A549 (cell line): ENCODE results near the gene NUP62. TPM values are rescaled to one million over a fixed set of nuclear protein-coding genes. Genes with fewer than 3 reads are reported as not detected.
A peak's percentile ranks its signal among the peaks of the same experiment; 100 is the strongest.

Experiments used
- ATAC-seq, 2 experiments: fragments of 200-7000 bp in 1 of 2; fragments of >200 bp in 1 of 2; cut with Nextera tagmentation in 1 of 2; cut with Tn5 transposase in 1 of 2; 3 replicates each; pipeline versions ENCODE4 v1.8.0 to v1.9.1; 2018 to 2020; ENCODE audit warnings: mild to moderate bottlenecking in 1 of 2, moderate library complexity in 1 of 2
- CTCF ChIA-PET: fragments of 300-600 bp; sonication (Branson Sonifier 250); formaldehyde crosslinking; extraction: SDS; loops from one replicate; lab custom pipeline; 2021; ENCODE audit warnings: antibody characterized with exemption, inconsistent platforms; lab: Yijun Ruan, JAX
- POLR2A ChIA-PET: fragments of 350-600 bp; formaldehyde crosslinking; extraction: SDS; loops from one replicate; lab custom pipeline; 2021; ENCODE audit warnings: antibody characterized with exemption, inconsistent platforms; lab: Yijun Ruan, JAX
- DNase-seq, 2 experiments: peaks; one replicate each; pipeline versions ENCODE4 v3.0.0 to v3.0.0-alpha.2; 2011 to 2016; ENCODE audit warnings: low read depth in 1 of 2, low spot score in 1 of 2
- FAIRE-seq: peaks from 2 replicates; lab custom pipeline; 2011; peaks lifted over from hg19 to GRCh38; lab: Jason Lieb, UNC
- H3K27ac ChIP-seq, 2 experiments: fragments of >200 bp; sonication (Bioruptor Twin); formaldehyde crosslinking; 3 replicates each; pipeline ENCODE4 v1.5.1; 2016 to 2017
- H3K4me1 ChIP-seq: fragments of >200 bp; sonication (Bioruptor Twin); formaldehyde crosslinking; 3 replicates; pipeline ENCODE4 v1.6.1; 2016
- H3K4me2 ChIP-seq: fragments of >200 bp; sonication (Bioruptor Twin); formaldehyde crosslinking; 3 replicates; pipeline ENCODE4 v1.6.1; 2016
- H3K4me3 ChIP-seq: fragments of >200 bp; sonication (Bioruptor Twin); formaldehyde crosslinking; 3 replicates; pipeline ENCODE4 v1.5.1; 2016
- H3K9me3 ChIP-seq: fragments of >200 bp; sonication (Bioruptor Twin); formaldehyde crosslinking; 3 replicates; pipeline ENCODE4 v1.6.1; 2016
- ATOH8 ChIP-seq: fragments of 250-450 bp; sonication (Bioruptor Pico); IDR thresholded peaks from 2 replicates; pipeline ENCODE4 v1.5.0; 2020; ENCODE audit warnings: low read depth, mild to moderate bottlenecking, moderate library complexity
- CBX2 ChIP-seq: fragments of 200-600 bp; sonication (generic); IDR thresholded peaks from 2 replicates; pipeline ENCODE4 v1.6.1; 2016; ENCODE audit warnings: low read depth, mild to moderate bottlenecking, borderline replicate concordance
- EHF ChIP-seq: fragments of 250-450 bp; sonication (Bioruptor Pico); IDR thresholded peaks from 2 replicates; pipeline ENCODE4 v1.5.0; 2020; ENCODE audit warnings: mild to moderate bottlenecking
- ELK1 ChIP-seq: fragments of 150-350 bp; IDR thresholded peaks from 2 replicates; pipeline ENCODE4 v1.6.1; 2014; ENCODE audit warnings: low read depth, mild to moderate bottlenecking, low read length
- FOSL2 ChIP-seq, 2 experiments: fragments of 450-650 bp in 1 of 2; fragments of >200 bp in 1 of 2; sonication (Bioruptor Twin) in 1 of 2; formaldehyde crosslinking; IDR thresholded peaks; 2 replicates each; pipeline versions ENCODE4 v1.5.0 to v1.6.1; 2016 to 2020; ENCODE audit warnings: mild to moderate bottlenecking in 1 of 2, moderate library complexity in 1 of 2
- FOXS1 ChIP-seq: fragments of 250-450 bp; sonication (Bioruptor Pico); IDR thresholded peaks from 2 replicates; pipeline ENCODE4 v1.5.0; 2020; ENCODE audit warnings: mild to moderate bottlenecking, moderate library complexity
- GATA3 ChIP-seq: IDR thresholded peaks from 2 replicates; pipeline ENCODE4 v1.6.1; 2012; ENCODE audit warnings: borderline replicate concordance
- HDAC2 ChIP-seq: fragments of 200-600 bp; sonication (generic); IDR thresholded peaks from 2 replicates; pipeline ENCODE4 v1.6.1; 2016
- HOXB13 ChIP-seq: fragments of 250-450 bp; sonication (Bioruptor Pico); IDR thresholded peaks from 2 replicates; pipeline ENCODE4 v1.5.0; 2020; ENCODE audit warnings: low read depth, mild to moderate bottlenecking, moderate library complexity
- KDM5A ChIP-seq: fragments of 200-600 bp; sonication (generic); IDR thresholded peaks from 2 replicates; pipeline ENCODE4 v1.6.1; 2016; ENCODE audit warnings: antibody characterized with exemption, mild to moderate bottlenecking
- MAFK ChIP-seq: fragments of 450-650 bp; IDR thresholded peaks from 2 replicates; pipeline ENCODE4 v1.6.1; 2014; ENCODE audit not compliant: partially characterized antibody
- MAX ChIP-seq: IDR thresholded peaks from 2 replicates; pipeline ENCODE4 v1.6.1; 2012
- MAZ ChIP-seq: fragments of 150-350 bp; IDR thresholded peaks from 2 replicates; pipeline ENCODE4 v1.6.1; 2014; ENCODE audit warnings: antibody characterized with exemption, low read depth, low read length, borderline replicate concordance
- NFE2L2 ChIP-seq: fragments of 150-350 bp; conservative IDR thresholded peaks from 2 replicates; pipeline ENCODE4 v1.6.1; 2014; ENCODE audit warnings: low read length
- PBX3 ChIP-seq: IDR thresholded peaks from 2 replicates; pipeline ENCODE4 v1.6.1; 2012
- RAD21 ChIP-seq, 2 experiments: fragments of >200 bp in 1 of 2; sonication (Bioruptor Twin) in 1 of 2; formaldehyde crosslinking in 1 of 2; IDR thresholded peaks in 1 of 2; conservative IDR thresholded peaks in 1 of 2; 2 replicates in 1 of 2; 3 replicates in 1 of 2; pipeline ENCODE4 v1.6.1; 2012 to 2018; ENCODE audit warnings: inconsistent platforms in 1 of 2
- RCOR1 ChIP-seq: fragments of 150-350 bp; IDR thresholded peaks from 2 replicates; pipeline ENCODE4 v1.6.1; 2014; ENCODE audit warnings: antibody characterized with exemption, low read length, low read depth
- RFX5 ChIP-seq: fragments of 450-650 bp; IDR thresholded peaks from 2 replicates; pipeline ENCODE4 v1.7.1; 2014; ENCODE audit warnings: antibody characterized with exemption, mild to moderate bottlenecking, moderate library complexity
- RNF2 ChIP-seq: fragments of 200-600 bp; sonication (generic); IDR thresholded peaks from 2 replicates; pipeline ENCODE4 v1.6.1; 2016; ENCODE audit warnings: low read depth, mild to moderate bottlenecking, antibody characterized with exemption, moderate library complexity, borderline replicate concordance
- SMC3 ChIP-seq: fragments of >200 bp; sonication (Bioruptor Twin); formaldehyde crosslinking; IDR thresholded peaks from 3 replicates; pipeline ENCODE4 v1.6.1; 2018; ENCODE audit warnings: inconsistent platforms
- TFCP2L1 ChIP-seq: fragments of 250-450 bp; sonication (Bioruptor Pico); IDR thresholded peaks from 2 replicates; pipeline ENCODE4 v1.5.0; 2021; ENCODE audit warnings: mild to moderate bottlenecking
- USF2 ChIP-seq: fragments of 450-650 bp; IDR thresholded peaks from 2 replicates; pipeline ENCODE4 v1.6.1; 2014; ENCODE audit warnings: antibody characterized with exemption
- ZC3H11A ChIP-seq: fragments of 450-650 bp; IDR thresholded peaks from 2 replicates; pipeline ENCODE4 v1.6.1; 2014; ENCODE audit warnings: antibody characterized with exemption, mild to moderate bottlenecking
- ZSCAN20 ChIP-seq: fragments of 250-450 bp; sonication (Bioruptor Pico); IDR thresholded peaks from 2 replicates; pipeline ENCODE4 v1.8.0; 2022; ENCODE audit warnings: mild to moderate bottlenecking, moderate library complexity
- WGBS: methylation state at CpG from one replicate; pipeline ENCODE4 v1.1.6; 2017; ENCODE audit errors: missing lambda C conversion rate; 5-methylcytosine and 5-hydroxymethylcytosine counted together
- polyA plus RNA-seq, 4 experiments: library from polyadenylated mRNA; depleted of rRNA in 3 of 4; stranded (reverse); fragments of >200 nt; fragmentation: RNase III in 1 of 4; extraction: RNeasy Plus Mini Kit Qiagen cat#74134 plus additional on column Dnase treatment in 1 of 4; gene quantifications; 2 replicates in 3 of 4; 3 replicates in 1 of 4; pipeline ENCODE4 v1.2.3, GENCODE V29; 2011 to 2017

The NUP62 gene
- polyA plus RNA-seq, 2 of the 4 experiments (the other 2 are of a cell fraction) = 21.4 to 83.9 TPM

GRCh38 chr19:49929611-49930482 is 543 bp upstream of the NUP62 start (continued):
- TF ChIP-seq USF2 (peak; percentile 32; the same call in 1 of the 2 replicates), HDAC2 (no peak), RFX5 (no peak), SMC3 (no peak), EHF (CRISPR knock-in tag) (no peak)

GRCh38 chr19:49927526-49928264 is 1.6 kb downstream of the NUP62 start:
- Histone ChIP-seq H3K4me2 (peak overlapping the region; percentile 82), H3K27ac (peak overlapping the region; percentile 95 to 96; a peak in 3 of 6 replicates), H3K9me3 (no peaks in the 10 kb centered on the region), H3K4me3 (peak overlapping the region; percentile 70), H3K4me1 (peaks cover 23% of the 10 kb centered on the region)
- ATAC-seq = no peak
- no peak for FAIRE-seq
- whole genome bisulfite sequencing = 90% methylated on average over 14 of the region's 14 CpGs
- DNase-seq = no peak
- no peak for TF ChIP-seq NFE2L2
- TF ChIP-seq CBX2 = no peak
- no peak for TF ChIP-seq ATOH8
- CTCF ChIA-PET = interaction anchor here (0.7 to 3.9 kb wide), 8 partner anchors 9 to 220 kb away, joined by 3 to 26 read pairs (median 4); no protein-coding TSS in a partner anchor
- POLR2A ChIA-PET = interaction anchor here (2.6 kb wide), 1 partner anchor 9 kb away, joined by 22 read pairs; no protein-coding TSS in a partner anchor

GRCh38 chr19:49926515-49926914 is 2.8 kb downstream of the NUP62 start:
- no peak for DNase-seq
- ChIA-PET POLR2A (no interaction called here), CTCF (interaction anchor here (0.9 to 3.9 kb wide), 4 partner anchors 10 to 36 kb away, joined by 3 to 26 read pairs (median 9); no protein-coding TSS in a partner anchor)
- ATAC-seq = no peak
- no peak for FAIRE-seq
- no peak overlapping the region; the same call in 2 of the 3 replicates for H3K4me2 ChIP-seq
- no peak overlapping the region for H3K27ac ChIP-seq
- H3K4me3 ChIP-seq = no peak overlapping the region
- peaks cover 23% of the 10 kb centered on the region for H3K4me1 ChIP-seq
- WGBS = 96% methylated on average over 10 of the region's 10 CpGs
- no peaks in the 10 kb centered on the region for H3K9me3 ChIP-seq
- no peak for TF ChIP-seq CBX2
- no peak for TF ChIP-seq RAD21 (conservative IDR thresholded peaks at IDR 0.05 in 1 of 2, IDR thresholded peaks at IDR 0.05 in 1 of 2)
- TF ChIP-seq PBX3 = no peak
- TF ChIP-seq HOXB13 = no peak
- no peak for TF ChIP-seq TFCP2L1
- TF ChIP-seq ELK1 = no peak
- TF ChIP-seq RFX5 = no peak

- ChIA-PET CTCF (interaction anchor here (0.9 to 1.2 kb wide), 2 partner anchors 9 to 1341 kb away, joined by 3 read pairs; no protein-coding TSS in a partner anchor), POLR2A (interaction anchor here (0.7 kb wide), 1 partner anchor 17 kb away, joined by 4 read pairs; no protein-coding TSS in a partner anchor)
- H3K27ac ChIP-seq = no peak overlapping the region
- WGBS = 95% methylated on average over 5 of the region's 5 CpGs
- DNase-seq (no peak), FAIRE-seq (peak; percentile 63), ATAC-seq (no peak)
- H3K4me2 ChIP-seq = no peak overlapping the region
- no peak overlapping the region for H3K4me3 ChIP-seq
- no peaks in the 10 kb centered on the region for H3K9me3 ChIP-seq
- peaks cover 23% of the 10 kb centered on the region for H3K4me1 ChIP-seq
- TF ChIP-seq FOSL2 (IDR thresholded peaks at IDR 0.05) = no peak
- no peak for TF ChIP-seq FOSL2 (CRISPR knock-in tag; IDR thresholded peaks at IDR 0.05)
- TF ChIP-seq MAFK = no peak
- no peak for TF ChIP-seq RCOR1
- no peak for TF ChIP-seq ZSCAN20 (CRISPR knock-in tag)
- no peak for TF ChIP-seq FOXS1 (CRISPR knock-in tag)
- TF ChIP-seq MAX = no peak
- no peak for TF ChIP-seq GATA3
- TF ChIP-seq MAZ = no peak
- TF ChIP-seq KDM5A = no peak
- TF ChIP-seq HDAC2 = no peak
- no peak for TF ChIP-seq RNF2
- TF ChIP-seq TFCP2L1 = no peak
- TF ChIP-seq ZC3H11A = no peak
Observed at GRCh38 chr19:49925486-49925885, 3.8 kb downstream of the NUP62 start.
